Measurements from ENCODE around the gene SPINT4.

The SPINT4 gene

DNA sequence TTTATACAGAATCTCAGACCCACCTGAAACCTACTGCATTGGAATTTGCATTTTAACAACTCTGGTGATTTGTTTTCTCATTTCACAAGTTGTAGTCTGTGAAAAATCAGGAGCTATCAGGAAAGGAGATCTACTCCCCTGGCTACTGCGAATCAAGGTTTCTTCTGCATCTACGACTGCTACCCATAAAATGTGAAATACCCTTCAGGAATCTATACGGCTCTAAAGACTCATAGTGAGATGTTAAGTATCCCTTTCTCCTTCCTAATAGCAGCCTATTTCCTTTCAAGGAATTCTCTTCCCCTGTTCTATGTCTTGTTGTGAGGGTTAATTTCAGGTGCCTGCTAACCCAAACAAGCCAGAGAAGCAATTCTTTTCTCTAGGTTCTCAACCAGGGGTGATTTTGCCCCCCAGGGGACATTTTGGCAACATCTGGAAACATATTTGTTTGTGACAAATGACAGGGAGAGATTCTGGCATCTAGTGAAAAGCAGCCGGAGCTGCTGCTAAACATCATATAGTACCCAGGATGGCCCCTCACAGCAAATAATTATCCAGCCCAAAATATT lies 43.2 kb downstream of the SPINT4 start:
- no peak for DNase-seq (ENCODE audit: low spot score)

DNA sequence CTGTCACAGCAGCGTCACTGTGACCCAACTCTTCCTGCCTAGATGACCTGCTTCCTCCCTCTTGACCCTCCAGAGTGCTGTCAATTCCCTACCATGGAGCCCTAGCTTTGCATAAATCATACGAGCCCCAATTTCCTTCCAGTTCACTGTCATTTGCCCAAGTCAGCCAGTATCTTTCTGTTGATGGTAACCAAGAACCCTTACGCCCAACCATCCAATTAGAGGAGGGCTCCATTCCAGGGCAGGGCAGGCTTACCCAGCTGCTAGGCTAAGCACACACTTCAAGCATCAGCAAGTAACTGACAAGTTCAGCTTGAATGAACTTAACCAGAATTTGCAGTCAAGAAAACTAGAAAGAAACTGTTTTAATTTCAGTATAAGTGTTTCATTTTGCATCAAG lies 43.8 kb downstream of the SPINT4 start:
- peak; percentile 30 for DNase-seq (ENCODE audit: low spot score)

DNA sequence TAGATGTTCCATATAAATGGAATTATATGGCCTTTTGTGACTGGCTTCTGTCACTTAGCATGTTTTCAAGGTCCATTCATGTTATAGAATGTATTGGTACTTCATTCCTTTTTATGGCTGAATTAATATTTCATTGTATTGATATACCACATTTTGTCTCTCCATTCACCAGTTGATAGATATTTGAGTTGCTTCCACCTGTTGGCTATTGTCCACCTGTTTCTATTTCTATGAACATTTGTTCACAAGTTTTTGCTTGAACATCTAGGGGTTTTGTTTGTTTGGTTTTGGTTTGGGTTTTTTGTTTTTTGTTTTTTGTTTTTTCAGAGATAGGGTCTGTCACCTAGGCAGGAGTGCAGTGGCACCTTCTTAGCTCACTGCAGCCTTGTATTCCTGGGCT lies 46.3 kb downstream of the SPINT4 start:
- no peak for DNase-seq (ENCODE audit: low spot score)

DNA sequence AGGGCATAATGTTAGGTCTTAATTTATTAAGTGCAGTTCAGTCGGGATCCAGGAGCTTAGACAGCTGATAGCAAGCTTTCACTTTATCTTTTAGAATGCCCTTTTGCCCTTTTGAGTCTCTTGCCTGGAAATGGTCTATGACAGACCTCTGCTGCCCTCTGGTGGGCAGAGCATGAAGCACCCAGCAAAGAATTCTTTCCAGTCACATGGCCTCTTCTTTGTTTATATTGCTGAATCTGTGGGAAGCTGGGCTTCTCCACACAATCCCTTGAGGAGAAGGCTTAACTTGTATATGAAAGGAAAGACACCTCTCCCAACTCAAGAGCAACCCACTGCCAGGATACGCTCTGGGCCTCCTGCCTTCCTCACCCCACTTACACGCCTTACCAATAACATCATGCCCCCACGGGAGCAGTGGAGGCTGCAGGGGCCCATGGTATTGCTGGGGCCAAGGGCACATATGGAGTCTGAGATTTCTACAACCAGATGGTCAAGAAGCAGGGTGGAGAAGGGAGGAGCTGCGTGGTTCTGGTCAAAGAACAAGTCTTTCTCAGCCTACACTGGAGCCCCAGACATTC lies 49.1 kb downstream of the SPINT4 start:
- peak; percentile 79 for DNase-seq (ENCODE audit: low spot score)

- no peak for DNase-seq (ENCODE audit: low spot score)
These were observed 50.5 kb downstream of the SPINT4 start for GRCh38 chr20:45772693-45773092.

DNA sequence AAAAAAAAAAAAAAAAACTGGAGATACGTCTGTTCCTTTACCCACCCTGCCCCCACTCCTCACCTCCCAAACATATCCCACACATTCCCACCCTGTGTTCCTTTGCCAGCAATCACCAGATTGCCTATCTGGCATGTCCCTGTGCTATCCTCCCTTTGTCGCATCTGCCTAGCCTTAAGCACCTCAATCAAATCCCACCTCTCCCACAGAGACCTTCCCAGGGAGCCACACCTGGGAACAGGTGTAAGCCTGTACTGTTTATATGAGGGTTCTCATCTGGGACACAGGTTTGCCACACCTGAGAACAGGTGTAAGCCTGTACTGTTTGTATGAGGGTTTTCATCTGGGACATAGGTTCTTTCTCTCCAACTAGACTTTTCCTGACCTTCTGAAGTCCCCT lies 52.8 kb downstream of the SPINT4 start:
- DNase-seq (ENCODE audit: low spot score) = no peak

- DNase-seq (ENCODE audit: low spot score) = no peak
These were observed 53.3 kb downstream of the SPINT4 start for GRCh38 chr20:45775411-45775810.
